Adrenal gland (tissue), 12 donors: Measurements from ENCODE around the gene PHF3. TPM values are rescaled to one million over a fixed set of nuclear protein-coding genes. Genes with fewer than 3 reads are reported as not detected.

Experiments used
- DNase-seq, 7 donors: peaks; one replicate each; pipeline ENCODE4 v3.0.0-alpha.2; 2019 to 2020
- H3K27ac ChIP-seq, 5 donors: fragments of 200-600 bp; sonication (generic) in 4 of 5; 1 replicate in 3 of 5; 2 replicates in 2 of 5; pipeline versions ENCODE4 v1.5.1 to v1.8.0; 2016 to 2020; ENCODE audit warnings: mild to moderate bottlenecking in 1 of 5
- H3K27me3 ChIP-seq: fragments of 200-600 bp; 2 replicates; pipeline ENCODE4 v1.8.0; 2021
- H3K36me3 ChIP-seq, 2 donors: fragments of 200-600 bp; replicated peaks in 1 of 2; 1 replicate in 1 of 2; 2 replicates in 1 of 2; pipeline versions ENCODE4 v1.5.1 to v1.8.0; 2018 to 2022
- H3K4me1 ChIP-seq, 2 donors: fragments of 200-600 bp; replicated peaks in 1 of 2; 1 replicate in 1 of 2; 2 replicates in 1 of 2; pipeline versions ENCODE4 v1.5.1 to v1.8.0; 2018 to 2021
- H3K4me3 ChIP-seq, 4 donors: fragments of 200-600 bp; sonication (generic) in 3 of 4; one replicate each; pipeline ENCODE4 v1.5.1; 2016 to 2018
- H3K9me3 ChIP-seq, 3 donors: fragments of 200-600 bp; sonication (generic) in 1 of 3; replicated peaks in 1 of 3; 1 replicate in 2 of 3; 2 replicates in 1 of 3; pipeline versions ENCODE4 v1.5.1 to v1.8.0; 2016 to 2021
- POLR2A ChIP-seq, 2 donors: fragments of 450-650 bp; IDR thresholded peaks; one replicate each; pipeline ENCODE4 v1.6.1; 2017; ENCODE audit warnings: antibody characterized with exemption in 2 of 2, mild to moderate bottlenecking in 2 of 2, moderate library complexity in 1 of 2
- WGBS, 4 donors: extraction: QIAGEN DNeasy Blood & Tissue Kit in 2 of 4; methylation state at CpG; one replicate each; pipeline versions ENCODE4 v1.1.5 to v1.1.7; 2013 to 2017; 5-methylcytosine and 5-hydroxymethylcytosine counted together
- intact Hi-C, 2 donors: fragments of 100-400 bp; cut with DNase I; formaldehyde crosslinking; loops; one replicate each; pipeline versions ENCODE4 v1.14.1 to v1.15.0; 2022 to 2023
- polyA plus RNA-seq, 3 donors: library from polyadenylated mRNA; stranded (reverse); fragments of 200-250 nt in 2 of 3; fragments of 350-450 nt in 1 of 3; fragmentation: Illumina TruSeq in 1 of 3; extraction: RNeasy Lipid Tissue Mini Kit (QIAGEN cat#74804) in 1 of 3; gene quantifications; one replicate each; pipeline ENCODE4 v1.2.3, GENCODE V29; 2013 to 2014
- total RNA-seq, 9 donors: library from RNA; depleted of rRNA in 4 of 9; stranded (reverse); fragments of >200 nt in 4 of 9; fragments of 120-200 nt in 1 of 9; fragmentation: NEBNext Ultra II Directional in 1 of 9; extraction: Animal tissue kit (Norgen Biotek cat#: 25700) in 1 of 9; gene quantifications; one replicate each; pipeline versions ENCODE4 v1.1.0 to v1.2.4, GENCODE V29; 2013 to 2023
- TF ChIP-seq, protein P1 (sequence below), 6 experiments: fragments of 450-650 bp in 4 of 6; fragments of 200-600 bp in 2 of 6; sonication (generic) in 1 of 6; IDR thresholded peaks; 1 replicate in 5 of 6; 2 replicates in 1 of 6; pipeline versions ENCODE4 v1.5.1 to v1.8.0; 2016 to 2021; ENCODE audit warnings: antibody characterized with exemption in 6 of 6, mild to moderate bottlenecking in 2 of 6, moderate library complexity in 1 of 6
- donor health status: healthy with polysubstance abuse.
- donor health status: Bipolar disorder and iron deficiency.
- donor health status: DM: yes; HTN: yes; CAD: no.
- donor health status: DM: no; HTN: no; CAD: no.
- donor health status: DM: no; HTN: no; CAD: no.
- donor health status: DM: yes; HTN: yes; CAD: no.

The PHF3 gene
- total and polyA plus RNA-seq, 12 donors = 9.7 to 104 (median 57.0) TPM

DNA sequence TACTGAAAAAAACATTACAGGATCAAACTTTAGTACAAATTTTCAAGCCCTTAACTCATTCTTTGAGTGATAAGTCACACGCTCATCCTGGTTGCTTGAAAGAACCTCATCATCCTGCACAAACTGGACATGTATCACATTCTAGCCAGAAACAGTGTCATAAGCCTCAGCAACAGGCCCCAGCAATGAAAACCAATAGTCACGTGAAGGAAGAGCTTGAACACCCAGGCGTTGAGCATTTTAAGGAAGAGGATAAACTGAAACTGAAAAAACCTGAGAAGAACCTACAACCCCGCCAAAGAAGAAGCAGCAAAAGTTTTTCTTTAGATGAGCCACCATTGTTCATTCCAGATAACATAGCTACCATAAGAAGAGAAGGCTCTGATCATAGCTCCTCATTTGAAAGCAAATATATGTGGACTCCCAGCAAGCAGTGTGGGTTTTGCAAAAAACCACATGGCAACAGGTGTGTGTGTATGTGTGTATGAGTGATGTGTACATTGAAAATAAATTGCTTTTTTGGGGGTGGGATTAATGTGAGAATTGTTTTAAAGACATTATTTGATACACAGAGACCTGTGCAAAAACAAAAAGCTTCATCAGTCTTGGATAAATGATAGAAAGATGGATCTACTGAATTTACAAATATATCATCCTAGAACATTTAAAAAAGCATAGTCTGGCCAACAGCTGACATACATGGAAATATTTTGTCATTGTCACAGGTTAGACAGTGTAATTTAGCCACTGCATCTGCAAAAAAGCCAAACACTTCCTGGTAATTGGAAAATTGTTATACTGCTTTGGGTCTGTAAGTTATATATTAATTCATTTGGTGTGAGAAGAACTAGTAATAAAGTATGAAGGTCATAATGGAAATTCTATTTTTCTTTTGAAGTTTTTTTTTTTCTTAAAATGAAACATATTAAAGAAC, 50.1 kb downstream of the PHF3 start:
- DNase-seq = no peak
- H3K4me1 ChIP-seq = peaks cover 19 to 34% of the 10 kb centered on the region in 2 donors
- H3K27ac ChIP-seq = no peak overlapping the region
- TF ChIP-seq POLR2A (IDR thresholded peaks at IDR 0.05) = no peak
- TF ChIP-seq, protein P1, sequence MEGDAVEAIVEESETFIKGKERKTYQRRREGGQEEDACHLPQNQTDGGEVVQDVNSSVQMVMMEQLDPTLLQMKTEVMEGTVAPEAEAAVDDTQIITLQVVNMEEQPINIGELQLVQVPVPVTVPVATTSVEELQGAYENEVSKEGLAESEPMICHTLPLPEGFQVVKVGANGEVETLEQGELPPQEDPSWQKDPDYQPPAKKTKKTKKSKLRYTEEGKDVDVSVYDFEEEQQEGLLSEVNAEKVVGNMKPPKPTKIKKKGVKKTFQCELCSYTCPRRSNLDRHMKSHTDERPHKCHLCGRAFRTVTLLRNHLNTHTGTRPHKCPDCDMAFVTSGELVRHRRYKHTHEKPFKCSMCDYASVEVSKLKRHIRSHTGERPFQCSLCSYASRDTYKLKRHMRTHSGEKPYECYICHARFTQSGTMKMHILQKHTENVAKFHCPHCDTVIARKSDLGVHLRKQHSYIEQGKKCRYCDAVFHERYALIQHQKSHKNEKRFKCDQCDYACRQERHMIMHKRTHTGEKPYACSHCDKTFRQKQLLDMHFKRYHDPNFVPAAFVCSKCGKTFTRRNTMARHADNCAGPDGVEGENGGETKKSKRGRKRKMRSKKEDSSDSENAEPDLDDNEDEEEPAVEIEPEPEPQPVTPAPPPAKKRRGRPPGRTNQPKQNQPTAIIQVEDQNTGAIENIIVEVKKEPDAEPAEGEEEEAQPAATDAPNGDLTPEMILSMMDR (IDR thresholded peaks at IDR 0.05) = no peak
- WGBS, 4 donors = 77 to 87% (median 81%) methylated on average over 4 of the region's 4 CpGs
- peaks cover 0 to 12% of the 10 kb centered on the region in 2 donors for H3K36me3 ChIP-seq
- no peaks in the 10 kb centered on the region for H3K9me3 ChIP-seq
- intact Hi-C loops = no loop called here
- no peak overlapping the region for H3K4me3 ChIP-seq
- H3K27me3 ChIP-seq = no peaks in the 10 kb centered on the region

DNA sequence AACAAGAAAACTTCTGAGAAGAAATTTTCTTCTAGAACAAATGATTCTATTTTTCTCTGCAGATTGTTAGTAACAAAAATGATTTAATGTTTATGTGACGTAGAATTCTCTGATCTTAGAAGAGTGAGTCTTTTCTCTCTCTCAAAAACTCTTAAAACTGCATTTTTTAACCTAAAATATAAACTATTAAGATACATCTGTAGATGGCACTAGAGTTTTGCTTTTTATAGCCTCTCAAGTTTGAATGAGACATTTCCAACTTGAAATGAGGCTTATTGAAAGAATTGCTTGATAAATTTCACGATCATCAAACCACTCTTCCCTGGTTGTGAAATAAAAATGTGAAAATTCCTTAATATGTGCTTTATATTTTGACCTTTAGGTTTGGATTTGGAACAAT, 53.8 kb downstream of the PHF3 start:
- no peak overlapping the region for H3K27ac ChIP-seq
- 81 to 90% (median 88%) methylated on average over 2 of the region's 2 CpGs for WGBS, 4 donors
- no peaks in the 10 kb centered on the region for H3K9me3 ChIP-seq
- no peak overlapping the region for H3K4me3 ChIP-seq
- no peaks in the 10 kb centered on the region for H3K27me3 ChIP-seq
- peaks cover 0 to 7% of the 10 kb centered on the region in 2 donors for H3K36me3 ChIP-seq
- no peak for DNase-seq
- H3K4me1 ChIP-seq = peaks cover 4 to 14% of the 10 kb centered on the region in 2 donors
- TF ChIP-seq, protein P1 (IDR thresholded peaks at IDR 0.05) = no peak
- no peak for TF ChIP-seq POLR2A (IDR thresholded peaks at IDR 0.05)
- intact Hi-C loops = no loop called here

DNA sequence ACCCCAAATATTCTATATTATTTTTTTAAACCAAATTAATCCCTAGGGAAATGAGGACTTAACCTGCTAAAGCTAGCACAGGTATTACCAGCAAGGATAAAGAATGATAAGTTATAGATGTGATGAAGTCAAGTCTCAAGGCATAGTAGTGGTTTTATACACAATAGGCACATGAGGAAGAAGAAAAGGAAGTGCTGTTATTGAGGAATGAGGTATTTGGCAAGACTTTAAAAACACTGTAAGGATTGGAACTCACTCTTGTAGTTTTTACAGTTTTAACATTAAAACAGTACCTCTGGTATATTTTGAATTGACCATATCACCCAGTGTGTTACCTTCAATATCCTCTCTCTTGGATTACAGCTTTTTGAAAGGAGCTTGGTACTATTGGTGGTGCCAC, 54.6 kb downstream of the PHF3 start:
- no peaks in the 10 kb centered on the region for H3K9me3 ChIP-seq
- no peak overlapping the region for H3K4me3 ChIP-seq
- no peak for TF ChIP-seq POLR2A (IDR thresholded peaks at IDR 0.05)
- TF ChIP-seq, protein P1 (IDR thresholded peaks at IDR 0.05) = no peak
- H3K27me3 ChIP-seq = no peaks in the 10 kb centered on the region
- peaks cover 0 to 7% of the 10 kb centered on the region in 2 donors for H3K36me3 ChIP-seq
- no peak overlapping the region for H3K27ac ChIP-seq
- no peak for DNase-seq
- intact Hi-C loops = no loop called here
- peaks cover under 1 to 11% of the 10 kb centered on the region in 2 donors for H3K4me1 ChIP-seq

DNA sequence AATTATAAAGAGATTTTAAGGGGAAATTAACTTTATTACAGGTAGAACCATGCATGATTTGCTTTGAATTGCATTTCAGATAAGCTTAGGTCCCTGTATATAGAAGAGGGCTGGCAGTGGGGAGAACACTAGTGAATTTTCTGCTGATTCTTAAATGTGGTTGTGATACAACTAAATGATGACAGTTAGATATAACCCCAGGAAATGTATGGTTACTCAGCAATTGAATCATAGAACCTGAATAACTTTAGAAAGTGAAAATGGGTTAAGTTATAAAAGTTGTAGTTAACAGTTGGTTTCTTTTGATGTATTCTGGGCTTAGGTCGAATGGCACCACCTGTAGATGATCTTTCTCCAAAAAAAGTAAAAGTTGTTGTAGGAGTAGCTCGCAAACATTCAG, 70.1 kb downstream of the PHF3 start:
- H3K4me1 ChIP-seq = no peaks in the 10 kb centered on the region
- H3K36me3 ChIP-seq = peaks cover 0 to 60% of the 10 kb centered on the region in 2 donors
- H3K4me3 ChIP-seq = no peak overlapping the region
- H3K27me3 ChIP-seq = no peaks in the 10 kb centered on the region
- intact Hi-C loops = no loop called here
- TF ChIP-seq, protein P1 (IDR thresholded peaks at IDR 0.05) = no peak
- TF ChIP-seq POLR2A (IDR thresholded peaks at IDR 0.05) = no peak
- no peaks in the 10 kb centered on the region for H3K9me3 ChIP-seq
- H3K27ac ChIP-seq = no peak overlapping the region
- WGBS, 4 donors = 88 to 97% (median 91%) methylated on average over 2 of the region's 2 CpGs
- DNase-seq = no peak
